NCI-H446 treated with DMSO at 0.1 percent for 48 hours (cell line): ENCODE data around the gene FXYD2.

Experiments used
- DNase-seq: peaks from one replicate; lab custom pipeline; 2025; lab: John Stamatoyannopoulos, UW

FXYD2 gene

DNA sequence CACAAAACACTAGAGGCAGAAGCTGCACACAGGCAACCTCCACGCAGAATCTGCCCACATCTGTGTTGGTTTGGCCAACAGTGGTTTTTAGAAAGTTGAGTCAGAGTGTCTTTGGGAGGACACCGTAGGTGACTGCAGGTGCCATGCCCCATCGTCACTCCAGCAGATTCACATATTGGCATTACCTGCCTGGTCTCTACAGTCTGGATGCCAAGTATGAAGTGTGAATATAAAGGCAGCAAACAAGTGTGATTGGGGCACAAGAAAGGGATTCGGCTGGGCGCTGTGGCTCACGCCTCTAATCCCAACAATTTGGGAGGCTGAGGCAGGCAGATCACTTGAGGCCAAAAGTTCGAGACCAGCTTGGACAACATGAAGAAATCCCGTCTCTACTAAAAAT lies 11.0 kb upstream of the FXYD2 start:
- DNase-seq = no peak

DNA sequence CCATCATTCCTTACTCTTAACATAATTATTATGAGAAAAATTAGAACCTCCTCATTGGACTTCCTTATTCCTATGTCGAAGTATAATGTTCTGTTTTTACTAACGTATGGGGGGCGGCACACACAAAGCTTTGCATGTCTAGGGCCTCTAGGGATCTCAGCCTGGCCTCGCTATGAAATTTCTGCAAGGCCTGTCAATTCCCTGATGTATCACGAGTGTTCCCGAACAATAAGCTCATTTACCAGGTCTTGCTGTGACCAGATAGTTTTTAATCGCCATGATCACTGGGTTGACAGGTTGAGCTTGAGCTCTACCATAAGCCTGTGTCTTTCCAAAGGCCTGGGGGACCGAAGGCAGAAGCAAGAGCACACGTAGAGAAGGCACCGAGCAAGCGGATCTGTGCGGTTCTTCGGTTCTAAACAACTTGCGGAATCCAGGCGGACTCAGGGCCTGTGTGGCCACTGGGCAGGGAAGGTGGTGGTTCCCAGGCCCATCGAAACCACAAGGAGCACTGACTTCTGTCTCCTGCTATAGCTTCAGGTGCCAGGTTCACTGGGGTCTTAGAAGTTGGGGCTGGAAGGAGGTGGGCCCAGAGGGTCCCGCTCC lies 10.4 kb upstream of the FXYD2 start:
- no peak for DNase-seq

DNA sequence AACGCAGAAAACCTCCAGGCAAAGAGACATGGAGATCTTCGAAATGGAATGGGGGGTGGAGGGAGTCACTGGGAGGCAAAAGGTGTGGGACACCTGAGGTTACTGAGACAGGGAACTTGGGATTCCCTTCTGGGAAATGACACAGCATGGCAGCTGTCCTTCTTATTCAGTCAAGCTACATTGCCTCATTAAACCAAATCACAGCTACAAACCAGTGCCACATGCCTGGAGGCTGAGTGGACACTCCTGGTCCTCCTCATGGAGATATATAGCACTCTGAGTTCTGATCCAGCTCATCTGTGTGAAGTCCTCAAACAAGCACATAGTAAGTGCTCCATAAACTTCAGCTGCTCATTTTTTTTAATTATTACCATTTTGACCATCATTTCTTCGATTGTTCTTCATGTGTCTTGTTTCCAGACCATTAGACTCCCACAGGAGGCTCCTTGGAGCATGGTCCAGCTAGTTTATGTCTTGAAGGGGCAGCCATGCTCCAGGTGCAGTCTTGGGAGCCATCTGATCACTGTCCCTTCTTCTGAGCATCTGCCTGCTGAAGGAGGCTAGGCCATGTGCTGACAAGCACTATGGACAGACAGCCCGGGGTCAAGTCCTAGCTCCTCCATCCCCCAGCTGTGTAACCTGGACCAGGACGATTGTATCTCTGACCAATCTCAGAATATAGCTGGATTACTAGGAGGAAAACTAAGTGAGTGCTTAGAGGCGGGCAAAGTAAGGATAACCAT lies 9.7 kb upstream of the FXYD2 start:
- no peak for DNase-seq

DNA sequence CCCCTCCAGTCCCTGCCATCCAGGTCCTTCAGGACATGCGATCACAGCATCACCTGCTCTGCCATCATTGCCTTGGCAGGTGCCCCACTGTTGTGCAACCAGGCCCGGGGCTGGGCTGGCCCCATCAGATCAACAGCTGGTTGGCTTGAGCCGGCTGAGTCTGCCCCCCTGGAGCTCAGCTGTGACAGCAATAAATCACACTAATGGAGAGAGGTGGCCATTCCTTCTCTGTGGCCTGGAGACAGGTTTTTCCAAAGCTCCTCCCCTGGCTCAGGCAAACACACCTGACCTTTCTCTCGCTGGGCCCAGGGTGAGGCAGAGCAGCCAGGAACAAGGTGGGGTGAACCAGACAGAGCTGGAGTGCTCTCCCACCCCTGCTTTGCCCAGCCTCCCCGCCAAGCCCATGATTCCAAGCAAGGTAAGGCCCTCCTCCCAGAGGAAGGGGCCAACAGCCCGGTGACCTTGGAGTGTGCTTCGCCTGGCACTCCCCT lies 8.9 kb upstream of the FXYD2 start:
- DNase-seq = peak; percentile 34

DNA sequence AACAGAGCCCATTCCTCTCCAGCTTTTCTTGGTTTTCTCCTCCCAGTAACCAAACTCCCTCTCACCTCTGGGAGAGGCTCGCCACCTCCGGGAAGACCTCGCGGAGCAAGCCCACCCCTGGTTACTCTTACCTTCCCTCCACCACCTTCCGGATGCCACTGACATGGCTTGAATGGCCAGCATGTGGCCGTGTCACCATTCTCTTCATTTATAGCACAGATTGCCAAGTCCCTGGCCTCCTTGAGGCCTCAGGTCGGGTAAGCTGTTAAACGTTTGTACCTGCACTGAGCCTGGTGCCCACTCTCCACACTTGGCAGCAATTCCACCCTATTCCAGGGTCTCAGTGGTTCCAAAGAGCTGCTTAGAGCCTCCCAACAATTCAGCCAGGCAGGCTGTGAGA lies 8.0 kb upstream of the FXYD2 start:
- DNase-seq = no peak

DNA sequence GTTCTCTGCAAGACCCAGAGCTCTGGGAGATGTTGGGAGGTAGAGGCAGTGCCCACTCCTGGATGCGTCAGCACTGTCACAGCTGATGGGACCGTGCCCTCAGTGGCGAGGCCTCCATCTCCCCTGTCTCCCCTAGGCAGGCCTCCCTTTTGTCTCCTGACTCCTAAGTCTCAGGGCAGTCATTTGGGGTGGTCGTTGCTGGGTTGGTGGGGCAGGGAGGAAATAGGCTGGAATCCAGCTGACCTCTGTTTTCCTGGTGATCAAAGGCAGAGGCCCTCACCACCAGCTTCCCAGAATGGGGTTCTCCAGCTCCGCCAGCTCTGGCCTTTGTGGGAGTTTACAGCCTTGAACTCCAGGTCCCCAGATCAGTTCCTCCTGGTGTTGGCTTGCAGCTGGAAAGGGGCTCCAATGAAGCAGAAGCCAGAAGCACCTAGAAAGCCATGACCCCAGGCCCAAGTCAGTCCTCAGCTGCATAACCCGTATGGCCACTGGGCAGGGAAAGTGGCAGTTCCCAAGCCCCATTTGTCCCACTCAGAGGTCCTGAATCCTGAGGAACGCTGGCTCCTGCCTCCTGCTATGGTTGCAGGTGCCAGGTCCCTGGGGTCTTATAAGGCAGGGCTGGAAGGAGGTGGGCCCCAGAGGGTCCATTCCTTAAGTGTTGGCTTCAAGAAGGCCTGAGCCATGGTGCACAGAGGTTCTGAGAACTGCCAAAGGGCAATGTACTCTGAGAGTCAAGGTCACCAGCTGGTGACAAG lies 7.3 kb upstream of the FXYD2 start:
- no peak for DNase-seq

DNA sequence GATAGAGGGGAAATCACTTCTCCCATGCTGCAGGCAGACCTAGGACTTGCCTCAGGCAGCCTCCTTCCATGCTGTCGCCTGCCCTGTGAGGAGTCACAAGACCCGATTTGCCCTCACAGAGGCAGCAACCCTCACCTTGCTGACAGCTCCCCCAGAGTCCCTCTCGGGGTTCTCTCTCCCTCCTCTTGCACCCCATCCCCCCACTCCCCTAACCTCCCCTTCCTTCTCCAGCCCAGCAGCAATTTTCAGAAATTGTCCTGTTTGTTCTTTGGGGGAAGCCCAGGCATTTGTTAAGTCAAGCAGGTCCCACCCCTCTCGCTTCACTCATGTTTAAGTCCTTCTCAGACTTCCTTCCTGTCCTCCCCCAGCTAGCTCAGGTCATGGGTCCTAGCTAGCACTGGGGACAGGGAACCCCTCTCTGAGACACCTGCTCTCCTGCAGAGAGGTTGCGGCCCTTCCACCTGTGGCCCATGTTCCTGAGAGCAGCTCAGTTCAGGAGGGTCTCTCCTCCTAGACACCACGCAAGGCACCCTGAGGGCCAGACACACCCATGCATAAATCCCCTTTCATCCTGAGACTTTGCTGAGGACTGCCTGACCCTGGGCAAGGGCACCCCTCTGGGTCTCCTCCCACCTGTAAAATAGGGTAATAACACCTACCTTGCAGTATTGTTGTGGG lies 6.3 kb upstream of the FXYD2 start:
- no peak for DNase-seq

DNA sequence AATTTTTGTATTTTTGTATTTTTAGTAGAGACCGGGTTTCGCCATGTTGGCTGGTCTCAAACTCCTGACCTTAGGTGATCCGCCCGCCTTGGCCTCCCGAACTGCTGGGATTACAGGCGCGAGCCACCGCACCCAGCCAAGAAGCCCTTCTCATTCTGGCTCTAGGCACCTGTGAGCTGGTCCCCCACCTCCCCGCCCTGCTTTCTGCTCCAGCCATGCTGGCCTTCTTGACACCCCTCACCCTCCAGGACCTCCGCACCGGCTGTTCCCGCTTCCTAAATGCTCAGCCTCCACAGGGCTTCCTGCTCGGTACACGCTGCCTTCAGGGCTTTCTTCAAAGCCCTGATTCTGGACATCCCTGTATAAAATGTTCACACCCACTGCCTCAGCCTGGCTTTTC lies 5.5 kb upstream of the FXYD2 start:
- no peak for DNase-seq

DNA sequence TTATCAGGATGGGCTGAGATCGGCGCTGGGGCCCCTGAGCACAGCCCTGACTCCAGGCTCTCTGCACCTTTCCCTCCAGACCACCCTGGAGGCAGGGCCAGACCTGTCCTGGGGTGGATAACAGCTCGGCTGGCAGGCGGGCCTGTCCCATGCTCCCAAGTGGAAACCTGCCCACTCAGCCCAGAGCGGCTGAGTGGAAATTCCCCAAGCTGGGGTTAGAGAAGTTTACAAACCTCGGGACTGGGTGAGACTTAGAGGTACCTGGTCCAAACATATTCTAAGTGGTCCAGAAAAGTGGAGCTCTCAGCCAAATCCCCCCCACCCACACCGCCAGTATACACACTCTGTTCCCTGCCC lies 4.8 kb upstream of the FXYD2 start:
- no peak for DNase-seq

DNA sequence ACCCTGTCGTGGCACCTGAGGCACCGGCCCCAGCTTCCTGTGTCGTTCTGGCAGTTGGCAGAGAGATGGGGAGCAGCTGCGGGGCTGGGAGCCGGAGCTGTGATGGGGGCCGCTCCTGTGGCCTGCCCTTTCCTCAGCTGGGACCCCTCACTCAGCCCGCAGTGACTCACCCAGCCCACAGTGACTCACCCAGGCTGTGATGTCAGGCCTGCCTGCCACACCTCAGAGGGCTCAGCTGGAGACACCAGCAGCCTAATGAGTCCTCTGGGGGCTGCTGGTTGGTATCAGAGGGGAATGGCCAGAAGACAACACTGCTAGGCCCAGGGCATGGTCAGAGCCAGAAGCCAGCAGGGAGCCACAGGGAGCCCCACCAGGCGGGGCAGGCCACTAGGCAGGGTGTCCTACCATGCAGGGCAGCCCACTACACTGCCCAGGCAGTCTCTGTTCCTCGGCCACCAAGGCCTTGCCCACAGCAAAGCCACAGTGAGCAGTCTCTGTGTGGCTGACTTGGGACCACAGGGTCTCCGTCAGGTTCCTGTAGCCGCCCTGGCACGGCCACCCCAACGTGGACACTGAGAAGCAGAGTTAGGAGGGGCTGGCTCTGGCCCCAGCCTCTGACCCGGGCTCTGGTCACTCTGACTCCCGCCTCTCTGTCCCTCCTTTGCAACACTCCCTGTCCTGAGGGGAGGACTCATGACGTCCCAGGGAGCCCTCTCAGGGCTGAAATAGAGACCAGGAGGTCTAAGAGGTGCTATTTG lies 4.2 kb upstream of the FXYD2 start:
- no peak for DNase-seq

DNA sequence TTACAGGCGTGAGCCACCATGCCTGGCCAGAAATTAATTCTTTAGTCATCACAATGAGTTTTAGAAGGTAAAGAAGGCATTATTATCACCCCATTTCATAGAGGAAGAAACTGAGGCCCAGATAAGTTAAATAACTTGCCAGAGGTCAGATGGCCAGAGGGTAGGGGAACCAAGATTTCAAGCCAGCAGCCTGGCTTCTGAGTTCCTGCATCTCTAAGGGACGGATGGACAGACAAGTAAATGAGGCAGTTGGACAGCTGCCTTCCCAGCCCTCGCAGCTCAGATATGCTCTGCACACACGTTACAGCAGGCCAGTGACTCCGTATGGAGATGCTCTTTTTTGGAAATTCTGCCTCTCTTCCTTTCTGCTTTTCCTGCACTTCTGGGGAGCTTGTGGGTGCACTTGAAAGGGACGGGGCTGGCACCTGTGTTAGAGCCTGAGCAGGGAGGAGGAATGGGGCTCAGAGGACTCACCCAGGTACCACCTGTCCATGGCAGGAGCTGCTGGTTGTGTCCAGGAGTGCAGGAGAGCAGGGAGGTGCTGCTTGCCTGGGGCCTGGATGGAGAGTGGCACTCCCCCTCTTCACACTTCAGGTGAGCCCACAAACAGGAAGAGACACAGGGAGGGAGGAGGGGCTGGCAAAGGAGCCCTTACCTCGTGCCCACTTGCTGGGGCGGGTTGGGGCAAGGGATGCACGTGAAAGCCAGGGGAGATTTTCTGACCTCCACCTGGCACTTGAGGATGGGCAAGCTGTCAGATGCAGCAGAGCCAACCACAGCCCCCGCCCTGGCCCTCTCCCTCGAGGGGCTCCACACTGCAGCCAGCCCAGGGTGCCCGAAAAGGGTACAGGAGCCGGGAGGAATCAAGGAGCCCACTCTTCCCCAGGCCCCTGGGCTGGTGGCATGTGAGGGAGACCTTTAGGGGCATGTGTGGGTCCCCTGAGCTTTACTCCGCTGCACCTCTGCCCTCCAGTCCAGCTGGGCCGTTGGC lies 3.3 kb upstream of the FXYD2 start:
- no peak for DNase-seq

DNA sequence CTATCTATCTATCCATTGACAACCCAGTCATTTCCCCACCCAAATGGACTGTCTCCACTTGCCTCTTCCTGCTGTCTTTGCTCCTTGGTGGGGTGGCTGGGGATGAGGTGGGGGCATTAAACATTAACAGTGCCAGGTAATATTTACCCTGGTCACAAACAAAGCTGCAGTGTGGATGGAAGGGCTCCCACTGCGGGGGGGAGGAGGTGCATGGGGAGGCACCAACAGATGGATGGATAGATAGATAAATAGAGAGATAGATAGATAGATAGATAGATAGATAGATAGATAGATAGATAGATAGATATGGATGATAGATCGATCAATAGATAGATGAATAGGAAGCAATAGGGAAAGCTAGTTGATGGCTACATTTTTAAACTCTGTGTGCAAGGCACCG lies 2.3 kb upstream of the FXYD2 start:
- no peak for DNase-seq

DNA sequence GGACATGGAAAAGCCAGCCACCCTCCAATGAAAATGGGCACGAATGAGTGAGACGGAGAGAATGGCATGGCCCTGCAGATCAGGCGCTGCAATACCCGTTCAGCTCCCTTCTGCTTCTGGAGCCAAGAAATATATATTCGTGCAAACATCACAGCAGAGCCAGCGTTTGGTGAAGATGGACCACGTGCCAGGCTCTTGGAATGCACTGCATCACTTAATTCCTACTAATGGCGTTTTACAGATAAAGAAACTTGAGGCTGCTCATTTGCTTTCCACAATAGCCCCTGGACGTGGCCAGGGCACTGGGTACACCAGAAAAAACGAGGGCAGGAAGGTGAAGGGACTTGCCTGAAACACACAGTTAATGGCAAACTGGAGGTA lies 1.6 kb upstream of the FXYD2 start:
- no peak for DNase-seq

DNA sequence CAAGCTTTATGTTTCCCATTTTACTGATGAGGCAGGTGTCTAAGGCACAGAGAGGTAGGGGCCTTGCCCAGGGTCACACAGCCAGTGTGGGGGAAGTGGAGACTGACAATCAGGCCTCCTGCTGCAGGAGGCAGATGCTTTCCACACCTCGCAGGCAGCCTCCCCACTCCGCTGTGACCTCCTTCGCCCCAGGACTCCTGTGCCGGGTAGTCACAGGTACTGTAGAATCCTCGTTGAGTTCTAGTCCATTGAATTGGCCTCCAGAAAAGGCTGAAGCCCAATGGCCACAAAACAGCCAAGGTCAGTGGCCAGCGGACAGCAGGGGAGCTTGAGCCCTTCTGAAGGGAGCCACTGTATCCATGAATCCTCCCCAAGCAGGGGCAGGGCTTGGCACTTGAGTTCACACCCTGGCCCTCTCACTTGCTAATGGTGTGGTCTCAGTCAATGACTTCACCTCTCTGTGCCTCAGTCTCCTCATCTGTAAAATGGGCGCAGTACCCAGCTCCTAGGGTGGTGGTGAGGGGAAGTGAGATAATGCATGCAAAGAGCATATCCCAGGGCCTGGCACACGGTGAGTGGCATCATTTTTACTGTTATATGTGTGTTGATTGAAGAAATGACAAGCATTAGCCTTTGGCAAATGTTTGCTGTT lies 1.1 kb upstream of the FXYD2 start:
- no peak for DNase-seq

DNA sequence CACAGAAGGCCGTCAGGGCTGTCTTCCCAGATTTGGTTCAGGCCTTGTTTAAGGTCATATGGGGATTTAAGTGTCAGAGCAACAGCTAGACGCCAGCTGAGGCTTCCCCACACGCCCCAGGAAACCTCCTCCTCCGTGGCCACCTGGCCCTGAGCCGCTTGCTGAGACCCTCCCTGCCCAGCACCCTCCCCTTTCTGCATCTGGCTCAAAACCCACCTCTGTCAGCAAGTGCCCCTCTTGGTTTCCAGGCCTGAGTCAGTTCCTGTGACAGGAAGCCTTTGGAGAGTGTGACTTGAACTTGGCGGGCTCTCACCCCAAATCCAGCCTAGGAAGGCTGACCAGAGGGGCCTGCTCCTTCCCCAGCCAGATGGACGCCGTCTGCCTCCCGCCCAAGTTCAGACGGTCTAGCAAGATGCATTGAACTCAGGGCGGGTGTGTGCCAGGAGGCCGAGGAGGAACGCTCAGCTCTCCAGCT lies 561 bp downstream of the FXYD2 start:
- DNase-seq = no peak

DNA sequence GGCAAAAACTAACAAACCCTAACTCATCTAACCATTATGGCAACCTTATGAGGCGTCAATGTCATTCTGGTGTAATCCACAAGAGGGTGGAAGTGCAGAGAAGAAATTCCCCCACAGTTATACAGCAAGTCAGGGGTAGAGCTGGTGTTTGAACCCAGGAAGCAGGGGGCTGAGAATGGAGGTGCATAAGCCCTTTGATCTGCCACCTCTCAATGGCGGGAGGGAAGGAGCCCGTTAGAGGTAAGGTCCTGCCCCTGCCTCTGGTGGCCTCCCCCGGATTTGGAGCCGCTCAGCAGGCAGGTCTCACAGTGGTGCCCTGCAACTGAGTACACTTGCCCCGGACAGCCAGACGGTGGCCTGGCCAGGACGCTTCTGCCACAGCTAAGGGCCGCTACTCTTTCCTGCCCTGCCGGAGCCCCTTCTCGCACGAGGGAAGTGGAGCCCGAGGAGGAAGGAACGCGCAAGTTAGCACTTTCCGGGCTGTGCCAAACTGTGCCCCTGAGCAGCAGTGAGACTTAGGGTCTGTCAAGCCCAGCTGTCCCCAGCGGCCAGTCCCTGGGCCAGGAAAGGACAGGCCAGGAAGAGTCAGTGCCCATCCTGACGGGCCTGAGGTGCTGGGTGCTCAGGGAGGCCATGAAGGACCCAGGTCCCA lies 1.1 kb downstream of the FXYD2 start:
- no peak for DNase-seq

DNA sequence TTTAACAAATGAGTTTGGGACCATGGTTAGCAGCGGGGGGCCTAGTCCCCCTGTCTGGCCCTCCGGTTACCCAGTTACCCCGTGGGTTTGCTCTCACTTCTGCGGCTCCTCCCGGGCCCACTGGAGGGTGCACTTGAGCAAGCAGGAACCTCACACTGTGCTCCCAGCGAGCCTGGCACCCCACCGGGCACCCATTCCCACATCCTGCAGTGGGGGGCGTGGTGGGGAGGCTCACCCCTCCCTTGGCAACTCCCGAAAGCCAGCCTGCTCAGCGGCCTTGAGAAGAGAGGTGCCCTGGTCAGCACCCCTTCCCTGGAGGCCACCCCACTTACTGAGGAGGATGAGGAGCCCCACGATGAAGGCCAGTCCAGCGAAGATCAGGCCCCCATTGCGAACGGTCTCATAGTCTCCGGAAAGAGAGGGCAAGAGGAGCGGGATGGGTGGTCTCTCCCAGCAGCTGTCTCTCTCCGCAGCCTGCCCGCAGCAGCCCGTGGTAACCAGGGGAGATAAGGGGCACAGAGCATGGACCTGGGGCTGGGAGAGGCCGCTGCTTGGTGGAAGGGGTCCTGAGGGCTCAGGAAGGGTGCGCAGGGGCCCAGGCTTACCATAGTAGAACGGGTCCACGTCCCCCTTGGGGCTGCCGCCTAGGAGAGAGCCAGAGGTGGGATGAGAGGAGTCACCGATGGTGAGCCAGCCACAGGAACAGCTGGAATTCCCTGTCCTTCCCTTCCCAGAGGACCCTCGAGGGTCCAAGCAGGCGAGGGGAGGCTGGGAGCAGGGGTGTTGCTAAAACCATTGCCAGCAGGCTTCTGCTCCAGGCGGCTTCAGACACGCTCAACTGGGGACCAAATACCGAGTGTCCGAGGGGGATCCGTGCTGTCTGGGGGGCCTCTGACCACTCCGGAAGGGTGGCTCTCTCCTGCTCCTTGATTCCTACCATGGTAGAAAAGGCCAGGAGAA lies 2.2 kb downstream of the FXYD2 start:
- DNase-seq = no peak

DNA sequence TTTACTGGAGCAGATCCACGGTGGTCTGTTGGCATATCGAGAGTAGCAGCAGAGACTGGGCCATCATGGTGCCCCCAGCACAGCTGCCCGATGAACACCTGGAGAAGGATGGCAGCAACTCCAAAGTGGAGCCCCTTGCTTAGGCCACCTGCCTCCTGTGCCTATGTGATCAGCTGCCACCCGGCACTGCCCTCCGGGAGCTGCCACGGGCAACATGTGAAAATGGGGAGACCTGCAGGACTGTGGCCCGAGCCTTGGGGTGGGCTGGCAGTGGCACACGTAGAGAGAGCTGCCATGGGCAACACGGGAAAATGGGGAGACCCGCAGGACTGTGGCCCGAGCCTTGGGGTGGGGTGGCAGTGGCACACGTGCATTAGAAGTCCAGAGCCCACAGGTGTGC lies 3.1 kb downstream of the FXYD2 start:
- no peak for DNase-seq
